ENCODE results near the gene COL4A2.
A peak's percentile ranks its signal among the peaks of the same experiment; 100 is the strongest.

COL4A2 gene

DNA sequence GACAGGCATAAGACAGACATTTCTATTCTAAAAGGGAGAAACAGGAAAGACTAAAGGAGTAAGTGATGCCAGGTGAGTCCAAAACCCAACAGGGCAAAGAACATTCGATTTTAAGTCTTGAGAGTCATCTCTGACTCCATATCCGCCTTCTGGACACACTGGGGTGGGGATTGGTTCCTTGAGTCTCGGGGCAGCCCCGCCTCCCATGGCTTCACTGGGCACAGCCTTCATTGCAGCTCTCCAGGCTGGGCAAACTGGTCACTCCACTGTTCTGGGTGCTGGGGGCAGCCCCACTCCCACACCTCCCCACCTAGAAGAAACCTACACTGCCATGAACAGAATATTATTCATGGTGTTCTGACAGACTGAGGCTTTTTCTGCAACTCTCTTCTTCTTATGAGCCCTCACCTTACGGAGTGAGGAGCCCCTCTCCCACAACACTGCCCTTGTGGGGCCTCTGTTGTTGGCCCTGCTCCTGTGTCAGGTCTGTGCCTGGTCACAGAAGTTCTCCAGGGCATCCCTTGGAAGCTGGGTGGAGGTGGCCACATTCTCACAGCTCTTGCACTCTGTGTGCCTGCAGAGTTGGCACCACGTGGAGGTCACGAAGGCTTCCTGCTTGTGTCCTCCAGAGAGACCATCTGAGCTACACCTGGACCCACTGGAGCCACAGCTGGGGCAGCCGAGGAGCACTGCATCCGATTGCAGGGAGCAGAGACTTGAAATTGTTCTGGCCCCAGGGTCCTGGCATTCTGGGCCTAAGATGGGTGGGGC is 95.4 kb downstream of the COL4A2 start:
- DNase-seq (ENCODE audit: low read depth) = no peak

GRCh38 chr13:110403315-110403714 is 96.2 kb downstream of the COL4A2 start:
- DNase-seq (ENCODE audit: low read depth) = no peak

DNA sequence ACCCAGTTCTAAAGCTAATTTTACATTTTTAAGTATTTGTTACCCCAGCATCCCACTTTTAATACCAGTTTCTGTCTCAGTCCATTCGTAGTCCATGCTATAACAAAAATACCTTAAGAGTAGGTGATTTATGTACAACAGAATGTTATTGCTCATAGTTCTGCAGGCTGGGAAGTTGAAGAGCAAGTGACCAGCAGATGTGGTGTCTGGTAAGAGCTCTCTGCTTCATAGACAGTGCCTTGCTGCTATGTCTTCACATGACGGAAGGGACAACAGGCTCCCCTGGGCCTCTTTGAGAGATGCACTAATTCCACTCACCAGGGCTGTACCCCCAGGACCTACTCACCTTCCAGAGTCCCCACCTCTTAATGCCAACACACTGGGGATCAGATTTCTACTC is 96.6 kb downstream of the COL4A2 start:
- no peak for DNase-seq (ENCODE audit: low read depth)

DNA sequence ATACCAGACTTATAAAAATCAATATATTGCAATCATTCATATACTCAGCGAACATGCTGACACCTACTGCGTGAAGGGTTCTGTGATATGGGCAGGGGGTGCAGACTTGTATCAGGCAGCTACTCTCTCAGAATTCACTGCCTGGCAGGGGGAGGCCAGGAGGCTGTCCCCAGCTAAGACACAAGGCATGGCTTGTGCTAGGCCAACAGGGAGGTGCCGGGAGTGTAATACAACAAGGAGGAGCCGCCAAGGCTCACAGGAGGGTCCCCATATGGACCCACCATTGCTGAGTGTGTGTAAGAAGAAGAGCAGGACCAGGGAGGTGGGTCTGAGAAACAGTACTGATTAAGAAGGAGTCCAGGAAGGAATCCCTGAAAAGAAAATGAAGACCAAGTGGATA is 97.2 kb downstream of the COL4A2 start:
- DNase-seq (ENCODE audit: low read depth) = no peak

- DNase-seq (ENCODE audit: low read depth) = no peak
Observed at GRCh38 chr13:110405597-110406450, 98.7 kb downstream of the COL4A2 start.

DNA sequence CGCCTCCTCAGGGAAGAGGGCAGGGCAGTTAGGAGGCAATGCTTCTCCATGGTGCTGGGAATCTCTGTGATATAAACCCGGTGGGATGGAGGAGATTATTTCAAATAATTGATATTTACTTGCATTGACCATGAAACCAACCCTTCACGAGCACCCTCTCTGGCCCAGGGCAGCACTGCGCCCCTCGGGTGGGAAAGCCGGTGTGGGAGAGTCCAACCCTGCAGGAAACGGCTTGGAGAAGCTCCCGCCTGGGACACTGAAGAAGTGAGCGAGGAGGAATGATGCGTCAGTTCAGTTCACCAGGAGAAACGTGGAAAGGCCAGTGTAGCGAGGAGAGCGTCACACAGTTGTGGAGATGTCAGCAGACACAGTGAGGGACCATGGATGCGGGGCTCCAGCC is 99.9 kb downstream of the COL4A2 start:
- no peak for DNase-seq (ENCODE audit: low read depth)

DNA sequence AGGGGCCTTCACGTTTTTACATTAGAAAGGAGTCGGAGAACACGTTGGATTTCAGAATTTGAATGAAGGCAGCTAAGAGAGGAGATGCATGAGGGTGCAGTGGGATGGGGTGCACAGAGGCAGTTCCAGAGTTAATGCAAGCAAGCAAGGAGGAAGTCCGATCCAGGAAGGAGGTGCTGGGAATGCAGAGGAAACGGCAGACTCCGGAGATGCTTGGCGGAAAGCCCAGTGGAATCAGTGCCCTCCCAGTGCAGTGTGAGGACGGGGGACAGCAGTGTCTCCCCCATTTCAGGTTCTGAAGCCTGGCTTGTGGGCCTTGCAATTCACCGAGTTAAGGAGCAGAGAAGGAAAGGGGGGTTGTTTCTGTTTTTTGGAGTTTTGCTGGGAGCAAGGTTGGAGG is 100.4 kb downstream of the COL4A2 start:
- no peak for DNase-seq (ENCODE audit: low read depth)

GRCh38 chr13:110408286-110408685 is 101.2 kb downstream of the COL4A2 start:
- no peak for DNase-seq (ENCODE audit: low read depth)

DNA sequence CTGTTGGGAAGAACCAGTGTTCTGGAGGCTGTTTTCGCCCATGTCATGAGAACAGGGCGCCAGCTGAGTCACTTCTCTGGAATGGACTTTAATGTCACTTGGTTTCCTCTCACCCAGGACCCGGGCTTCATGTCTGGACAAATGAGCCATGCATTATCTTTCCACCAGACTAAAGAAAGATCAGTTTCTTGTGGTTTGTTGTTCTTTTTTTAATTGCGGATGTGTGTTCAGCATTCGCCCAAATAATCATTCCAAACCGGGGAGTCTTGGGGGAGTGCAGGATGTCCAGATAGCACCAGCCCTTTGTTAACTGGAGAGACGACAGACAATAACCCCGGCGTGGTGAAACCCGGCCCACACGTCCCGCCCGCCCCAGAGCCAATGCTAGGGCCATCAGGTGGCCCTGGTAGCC is 102.5 kb downstream of the COL4A2 start:
- no peak for DNase-seq (ENCODE audit: low read depth)

- DNase-seq (ENCODE audit: low read depth) = no peak
Observed at GRCh38 chr13:110410000-110410399, 102.9 kb downstream of the COL4A2 start.

DNA sequence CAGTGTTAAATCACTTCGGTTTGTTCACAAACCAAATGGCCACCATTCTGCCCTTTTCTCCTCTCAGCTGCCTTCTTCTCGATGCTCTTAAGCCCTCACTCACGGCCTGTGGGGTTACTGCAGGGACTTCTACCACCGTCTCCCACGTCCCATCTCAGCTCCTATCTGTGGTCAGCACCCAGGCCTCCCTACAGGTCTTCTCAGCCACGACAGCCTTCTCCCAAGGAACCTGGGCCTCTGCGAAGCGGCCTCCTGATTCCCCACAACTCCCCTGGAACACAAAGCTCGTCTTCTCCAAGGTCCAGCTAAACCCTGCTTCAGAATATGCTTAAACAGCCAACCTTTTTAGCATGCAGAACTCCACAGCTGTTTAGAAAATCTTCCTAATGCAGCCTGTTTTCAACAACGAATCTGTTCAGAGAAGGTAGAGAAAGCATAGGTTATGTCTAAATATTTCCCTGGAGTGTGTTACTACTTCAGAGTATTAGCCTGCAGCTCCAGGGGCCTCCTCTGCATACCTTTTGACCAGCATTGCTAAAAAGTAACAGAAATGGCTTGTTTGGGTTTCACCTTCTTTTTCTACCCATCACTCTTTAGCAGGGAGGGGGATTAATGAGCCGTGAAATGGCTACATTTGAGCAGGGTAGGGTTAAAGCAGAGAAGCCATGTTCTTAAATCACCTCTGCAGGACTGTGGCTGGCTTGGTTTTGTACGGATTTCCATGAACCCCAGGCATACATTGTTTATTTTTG is 104.0 kb downstream of the COL4A2 start:
- DNase-seq (ENCODE audit: low read depth) = no peak

GRCh38 chr13:110411688-110412059 is 104.6 kb downstream of the COL4A2 start:
- no peak for DNase-seq (ENCODE audit: low read depth)

DNA sequence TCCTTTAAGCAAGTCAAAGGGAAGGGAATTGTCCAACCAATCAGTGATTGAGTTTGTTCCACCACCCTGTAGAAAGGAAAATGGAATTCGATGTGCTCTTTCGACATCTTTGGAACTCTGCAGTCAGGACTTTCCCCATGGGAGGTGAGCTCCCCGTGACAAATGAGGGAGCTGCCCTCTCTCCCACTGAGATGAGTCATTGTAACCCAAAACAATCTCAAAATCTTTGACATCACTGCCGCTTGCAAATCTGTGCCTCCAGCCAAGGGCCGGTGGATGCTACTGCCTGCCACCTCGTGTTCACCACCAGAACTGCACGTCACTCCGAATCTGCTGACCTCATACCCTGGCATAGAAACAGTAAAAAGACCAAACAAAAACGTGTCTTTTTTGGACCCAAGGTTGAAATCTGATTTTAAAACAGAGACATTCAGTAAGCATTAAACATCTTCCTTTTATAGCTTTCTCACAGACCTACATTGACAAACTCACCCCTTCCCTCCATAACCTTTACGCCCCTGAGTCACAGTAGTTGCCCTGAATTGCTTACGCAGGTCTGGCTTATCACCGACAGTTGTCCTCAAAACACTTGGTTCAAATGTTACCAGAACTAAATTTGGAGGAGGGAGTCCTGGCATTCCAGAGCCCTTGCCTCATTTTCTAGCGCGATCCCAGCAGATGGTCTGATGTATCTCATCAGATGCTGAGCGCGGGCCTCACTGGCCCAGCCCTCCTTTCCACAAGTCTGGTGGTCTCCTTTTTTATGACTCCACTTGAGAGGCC is 105.2 kb downstream of the COL4A2 start:
- peak; percentile 13 for DNase-seq (ENCODE audit: low read depth)

DNA sequence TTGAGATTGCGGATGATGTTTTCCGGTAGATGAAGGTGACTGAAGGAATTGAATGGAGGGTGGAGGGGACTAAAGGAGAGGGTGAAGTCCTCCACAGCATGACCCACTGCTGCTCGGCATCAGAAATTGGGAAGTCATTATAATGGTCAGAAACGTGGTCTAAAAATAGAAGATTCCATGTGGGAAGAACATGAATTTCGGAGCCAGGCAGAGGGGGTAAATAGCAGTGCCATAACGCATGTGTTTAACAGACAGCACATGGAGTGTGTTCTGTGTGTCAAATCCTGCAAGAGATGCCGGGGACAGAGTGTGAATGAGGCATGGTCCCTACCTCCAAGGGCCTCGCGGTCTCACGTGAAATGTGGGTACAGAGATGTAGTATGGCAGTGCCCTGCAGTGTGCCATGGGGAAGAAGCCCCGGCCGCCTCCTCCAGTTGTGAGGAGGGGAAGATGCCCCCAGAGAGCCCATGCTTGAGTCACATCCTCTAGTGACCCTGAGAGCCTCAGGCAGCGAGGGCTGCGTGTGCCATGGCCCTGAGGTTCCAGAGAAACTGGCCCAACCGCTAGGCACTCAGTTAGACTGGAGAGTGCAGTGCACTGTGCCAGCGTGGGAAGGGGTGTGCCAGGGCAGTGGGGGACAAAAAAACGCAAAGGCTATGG is 106.1 kb downstream of the COL4A2 start:
- DNase-seq (ENCODE audit: low read depth) = no peak

DNA sequence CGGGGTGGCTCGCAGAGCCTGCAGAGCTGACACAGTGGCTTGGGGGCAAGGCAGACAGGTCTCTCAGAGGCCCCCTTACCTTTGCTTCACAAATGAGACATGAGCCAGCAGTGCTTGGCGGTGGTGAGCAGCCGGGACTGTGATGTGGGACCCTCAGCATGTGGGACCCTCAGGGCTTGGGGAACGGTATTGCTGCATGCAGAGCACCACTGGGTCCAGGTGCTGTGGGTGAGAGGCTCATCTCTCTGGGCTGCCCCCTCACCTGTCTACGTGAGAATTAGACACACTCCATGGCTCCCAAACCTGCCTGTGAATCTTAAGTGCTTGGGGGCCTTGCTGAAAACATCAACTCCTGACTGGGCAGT is 106.6 kb downstream of the COL4A2 start:
- no peak for DNase-seq (ENCODE audit: low read depth)

- DNase-seq (ENCODE audit: low read depth) = no peak
Observed at GRCh38 chr13:110414283-110414682, 107.2 kb downstream of the COL4A2 start.

- DNase-seq (ENCODE audit: low read depth) = no peak
Observed at GRCh38 chr13:110414931-110415330, 107.8 kb downstream of the COL4A2 start.

DNA sequence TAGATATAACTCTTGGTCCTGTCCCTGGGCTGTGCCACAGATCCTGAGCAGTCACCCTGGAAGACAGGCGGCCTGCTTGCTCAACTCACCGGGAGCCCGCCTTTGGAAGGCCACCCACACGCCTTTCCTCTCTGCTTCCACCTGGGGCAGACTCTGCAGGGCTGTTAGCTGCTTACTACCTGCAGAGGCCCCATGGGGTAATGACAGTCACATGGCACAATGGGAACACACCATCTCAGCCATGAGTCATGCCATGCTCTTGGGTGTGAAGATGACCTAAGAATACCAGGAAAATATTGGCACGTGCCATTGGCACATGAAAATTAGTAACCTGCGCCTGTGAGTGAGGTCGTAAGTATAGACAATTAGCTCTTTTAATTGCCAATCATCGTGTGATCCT is 108.6 kb downstream of the COL4A2 start:
- DNase-seq (ENCODE audit: low read depth) = no peak

GRCh38 chr13:110416131-110417025 is 109.3 kb downstream of the COL4A2 start:
- DNase-seq (ENCODE audit: low read depth) = no peak

DNA sequence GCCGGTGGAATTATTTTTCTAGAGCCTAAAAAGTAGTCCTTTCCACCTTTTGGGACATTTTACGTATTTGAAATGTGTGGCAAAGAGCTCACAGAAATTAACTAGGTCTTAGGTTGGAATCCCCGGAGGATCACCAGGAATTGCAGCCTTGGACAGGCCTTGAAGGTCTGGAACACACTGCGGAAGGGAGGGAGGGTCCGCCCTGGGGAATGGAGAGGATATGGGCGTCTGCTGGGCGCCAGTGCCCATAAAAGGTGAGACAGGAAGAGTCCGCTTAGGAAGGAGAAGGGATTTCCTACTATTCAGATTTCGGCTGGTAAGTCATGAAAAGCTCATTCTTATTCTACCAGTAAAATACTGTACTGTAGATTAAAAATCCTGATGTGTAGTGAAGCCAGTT is 111.9 kb downstream of the COL4A2 start:
- no peak for DNase-seq (ENCODE audit: low read depth)
